Ishikawa (cell line): ENCODE results near the gene DCLRE1C.

Source experiments
- CREB1 ChIP-seq: IDR thresholded peaks from 2 replicates; pipeline ENCODE4 v1.6.1; 2012; ENCODE audit warnings: low read depth
- MAX ChIP-seq: IDR thresholded peaks from 2 replicates; pipeline ENCODE4 v1.6.1; 2012
- NFIC ChIP-seq: IDR thresholded peaks from 2 replicates; pipeline ENCODE4 v1.6.1; 2012
- RAD21 ChIP-seq: IDR thresholded peaks from 2 replicates; pipeline ENCODE4 v1.6.1; 2012; ENCODE audit warnings: low read depth
- TEAD4 ChIP-seq: IDR thresholded peaks from 2 replicates; pipeline ENCODE4 v1.6.1; 2012
- TF ChIP-seq, protein P1 (sequence below): IDR thresholded peaks from 2 replicates; pipeline ENCODE4 v1.6.1; 2012; ENCODE audit warnings: low read depth, mild to moderate bottlenecking

DNA sequence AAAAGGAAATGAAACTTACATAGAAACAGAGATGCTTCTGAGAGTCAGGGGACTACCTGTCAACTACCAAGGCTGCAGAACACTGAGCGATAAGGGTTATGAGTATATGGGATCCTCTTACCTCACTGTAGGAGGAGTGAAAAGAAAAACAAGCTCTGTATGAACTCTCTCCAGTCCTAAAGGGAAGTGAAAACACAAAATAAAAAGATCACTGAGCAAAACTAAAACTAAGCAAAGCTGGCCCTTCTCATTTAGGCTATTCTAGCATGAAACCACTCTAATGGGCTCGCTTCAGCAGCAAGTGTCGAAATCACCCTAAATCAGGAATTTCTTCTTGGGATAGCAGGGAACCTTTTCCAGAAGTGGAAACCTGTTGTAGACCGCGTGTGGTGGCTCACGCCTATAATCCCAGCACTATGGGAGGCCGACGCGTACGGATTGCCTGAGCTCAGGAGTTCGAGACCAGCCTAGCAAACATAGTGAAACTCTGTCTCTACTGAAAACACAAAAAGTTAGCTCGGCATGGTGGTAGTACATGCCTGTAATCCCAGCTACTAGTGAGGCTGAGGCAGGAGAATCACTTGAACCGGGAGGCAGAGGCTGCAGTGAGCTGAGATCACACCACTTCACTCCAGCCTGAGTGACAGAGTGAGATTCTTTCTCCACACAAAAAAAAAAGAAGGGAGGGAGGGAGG, 27.0 kb downstream of the DCLRE1C start:
- TF ChIP-seq MAX (no peak), RAD21 (no peak), TEAD4 (no peak), NFIC (no peak), CREB1 (no peak)
- TF ChIP-seq, protein P1, sequence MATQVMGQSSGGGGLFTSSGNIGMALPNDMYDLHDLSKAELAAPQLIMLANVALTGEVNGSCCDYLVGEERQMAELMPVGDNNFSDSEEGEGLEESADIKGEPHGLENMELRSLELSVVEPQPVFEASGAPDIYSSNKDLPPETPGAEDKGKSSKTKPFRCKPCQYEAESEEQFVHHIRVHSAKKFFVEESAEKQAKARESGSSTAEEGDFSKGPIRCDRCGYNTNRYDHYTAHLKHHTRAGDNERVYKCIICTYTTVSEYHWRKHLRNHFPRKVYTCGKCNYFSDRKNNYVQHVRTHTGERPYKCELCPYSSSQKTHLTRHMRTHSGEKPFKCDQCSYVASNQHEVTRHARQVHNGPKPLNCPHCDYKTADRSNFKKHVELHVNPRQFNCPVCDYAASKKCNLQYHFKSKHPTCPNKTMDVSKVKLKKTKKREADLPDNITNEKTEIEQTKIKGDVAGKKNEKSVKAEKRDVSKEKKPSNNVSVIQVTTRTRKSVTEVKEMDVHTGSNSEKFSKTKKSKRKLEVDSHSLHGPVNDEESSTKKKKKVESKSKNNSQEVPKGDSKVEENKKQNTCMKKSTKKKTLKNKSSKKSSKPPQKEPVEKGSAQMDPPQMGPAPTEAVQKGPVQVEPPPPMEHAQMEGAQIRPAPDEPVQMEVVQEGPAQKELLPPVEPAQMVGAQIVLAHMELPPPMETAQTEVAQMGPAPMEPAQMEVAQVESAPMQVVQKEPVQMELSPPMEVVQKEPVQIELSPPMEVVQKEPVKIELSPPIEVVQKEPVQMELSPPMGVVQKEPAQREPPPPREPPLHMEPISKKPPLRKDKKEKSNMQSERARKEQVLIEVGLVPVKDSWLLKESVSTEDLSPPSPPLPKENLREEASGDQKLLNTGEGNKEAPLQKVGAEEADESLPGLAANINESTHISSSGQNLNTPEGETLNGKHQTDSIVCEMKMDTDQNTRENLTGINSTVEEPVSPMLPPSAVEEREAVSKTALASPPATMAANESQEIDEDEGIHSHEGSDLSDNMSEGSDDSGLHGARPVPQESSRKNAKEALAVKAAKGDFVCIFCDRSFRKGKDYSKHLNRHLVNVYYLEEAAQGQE = no peak
